Sigmoid colon (tissue), 7 donors: ENCODE measurements around the gene RPS6KA5. TPM values are rescaled to one million over a fixed set of nuclear protein-coding genes. Genes with fewer than 3 reads are reported as not detected.

ENCODE experiments used
- DNase-seq: peaks from one replicate; pipeline ENCODE4 v3.0.0-alpha.2; 2019
- H3K27ac ChIP-seq, 4 donors: fragments of 200-600 bp; sonication (generic); one replicate each; pipeline ENCODE4 v1.5.1; 2016 to 2019; ENCODE audit warnings: mild to moderate bottlenecking in 1 of 4
- H3K27me3 ChIP-seq, 3 donors: fragments of 200-600 bp; sonication (generic); one replicate each; pipeline ENCODE4 v1.5.1; 2019; ENCODE audit warnings: mild to moderate bottlenecking in 1 of 3
- H3K36me3 ChIP-seq, 4 donors: fragments of 200-600 bp; sonication (generic); one replicate each; pipeline ENCODE4 v1.5.1; 2016 to 2019
- H3K4me1 ChIP-seq, 4 donors: fragments of 200-600 bp; sonication (generic); one replicate each; pipeline ENCODE4 v1.5.1; 2017 to 2019
- H3K4me3 ChIP-seq, 4 donors: fragments of 200-600 bp; sonication (generic); one replicate each; pipeline ENCODE4 v1.5.1; 2017 to 2019; ENCODE audit warnings: mild to moderate bottlenecking in 2 of 4, moderate library complexity in 1 of 4
- H3K9me3 ChIP-seq, 4 donors: fragments of 200-600 bp in 3 of 4; sonication (generic) in 3 of 4; one replicate each; pipeline versions ENCODE4 v1.5.1 to v1.6.1; 2013 to 2019
- CTCF ChIP-seq, 4 experiments: fragments of 450-650 bp in 3 of 4; fragments of 200-600 bp in 1 of 4; IDR thresholded peaks; one replicate each; pipeline ENCODE4 v1.5.1; 2016 to 2019; ENCODE audit warnings: antibody characterized with exemption in 4 of 4, mild to moderate bottlenecking in 3 of 4, moderate library complexity in 2 of 4
- EP300 ChIP-seq, 4 donors: sonication (generic); formaldehyde crosslinking; IDR thresholded peaks; one replicate each; pipeline ENCODE4 v1.6.1; 2017; ENCODE audit warnings: antibody characterized with exemption in 4 of 4
- POLR2A ChIP-seq, 2 donors: fragments of 450-650 bp; IDR thresholded peaks; one replicate each; pipeline ENCODE4 v1.6.1; 2016; ENCODE audit warnings: antibody characterized with exemption in 2 of 2, mild to moderate bottlenecking in 2 of 2, moderate library complexity in 2 of 2
- POLR2AphosphoS5 ChIP-seq, 4 donors: sonication (generic); formaldehyde crosslinking; IDR thresholded peaks; one replicate each; pipeline ENCODE4 v1.6.1; 2017; ENCODE audit warnings: antibody characterized with exemption in 4 of 4
- WGBS, 2 donors: extraction: QIAGEN DNeasy Blood & Tissue Kit; methylation state at CpG; one replicate each; pipeline ENCODE4 v1.1.7; 2013; 5-methylcytosine and 5-hydroxymethylcytosine counted together
- intact Hi-C: fragments of 100-400 bp; cut with DNase I; formaldehyde crosslinking; loops from one replicate; pipeline ENCODE4 v1.15.1; 2023
- polyA plus RNA-seq, 3 donors: library from polyadenylated mRNA; stranded (reverse); fragments of 200-250 nt; gene quantifications; one replicate each; pipeline ENCODE4 v1.2.3, GENCODE V29; 2013
- total RNA-seq, 4 donors: library from RNA; depleted of rRNA; stranded (reverse); fragments of >200 nt; gene quantifications; one replicate each; pipeline ENCODE4 v1.1.0, GENCODE V29; 2016
- donor health status: healthy with polysubstance abuse.
- donor health status: Bipolar disorder and iron deficiency.
- donor health status: healthy.

The RPS6KA5 gene
- total and polyA plus RNA-seq, 7 donors, result 3.6 to 36.4 (median 18.2) TPM

- Histone ChIP-seq H3K27ac (peak overlapping the region in 2 of 4 donors; percentile 2 to 8), H3K9me3 (no peaks in the 10 kb centered on the region), H3K4me3 (no peak overlapping the region), H3K27me3 (no peaks in the 10 kb centered on the region), H3K4me1 (peaks cover 0 to 47% (median 26%) of the 10 kb centered on the region in 4 donors), H3K36me3 (no peaks in the 10 kb centered on the region)
- TF ChIP-seq EP300 (IDR thresholded peaks at IDR 0.05) (no peak), CTCF (IDR thresholded peaks at IDR 0.05) (no peak), POLR2A (IDR thresholded peaks at IDR 0.05) (no peak), POLR2AphosphoS5 (IDR thresholded peaks at IDR 0.05) (no peak)
- intact Hi-C loops, result loop anchor here (5.0 kb wide), 1 partner anchor 38 kb away; no protein-coding TSS in a partner anchor
- no peak for DNase-seq
- 95 to 98% methylated on average over 3 of the region's 3 CpGs for WGBS, 2 donors
Measured at GRCh38 chr14:91019673-91020072, 40.8 kb downstream of the RPS6KA5 start.

- no peak for DNase-seq
- Histone ChIP-seq H3K9me3 (no peaks in the 10 kb centered on the region), H3K4me1 (peaks cover 0 to 51% (median 29%) of the 10 kb centered on the region in 4 donors), H3K4me3 (no peak overlapping the region), H3K27ac (peak overlapping the region in 1 of 4 donors; percentile 29), H3K36me3 (no peaks in the 10 kb centered on the region), H3K27me3 (no peaks in the 10 kb centered on the region)
- intact Hi-C loops, result no loop called here
- TF ChIP-seq POLR2A (IDR thresholded peaks at IDR 0.05) (no peak), POLR2AphosphoS5 (IDR thresholded peaks at IDR 0.05) (no peak), EP300 (IDR thresholded peaks at IDR 0.05) (no peak), CTCF (IDR thresholded peaks at IDR 0.05) (no peak)
- WGBS, 2 donors, result 91 to 96% methylated on average over 5 of the region's 5 CpGs
Measured at GRCh38 chr14:91018481-91018880, 42.0 kb downstream of the RPS6KA5 start.

GRCh38 chr14:91016800-91017410 is 43.5 kb downstream of the RPS6KA5 start:
- Histone ChIP-seq H3K4me3 (no peak overlapping the region), H3K27ac (peak overlapping the region in 1 of 4 donors; percentile 29), H3K9me3 (no peaks in the 10 kb centered on the region), H3K27me3 (no peaks in the 10 kb centered on the region), H3K4me1 (peaks cover 0 to 52% (median 33%) of the 10 kb centered on the region in 4 donors), H3K36me3 (no peaks in the 10 kb centered on the region)
- no peak for TF ChIP-seq EP300 (IDR thresholded peaks at IDR 0.05)
- TF ChIP-seq CTCF (IDR thresholded peaks at IDR 0.05), result no peak
- TF ChIP-seq POLR2AphosphoS5 (IDR thresholded peaks at IDR 0.05), result no peak
- TF ChIP-seq POLR2A (IDR thresholded peaks at IDR 0.05), result no peak
- intact Hi-C loops, result no loop called here
- WGBS, 2 donors, result 95 to 97% methylated on average over 3 of the region's 3 CpGs
- DNase-seq, result no peak

- Histone ChIP-seq H3K27ac (peak overlapping the region; percentile 35 to 56 (median 48)), H3K4me1 (peaks cover 0 to 55% (median 37%) of the 10 kb centered on the region in 4 donors), H3K36me3 (no peaks in the 10 kb centered on the region), H3K4me3 (no peak overlapping the region), H3K9me3 (no peaks in the 10 kb centered on the region), H3K27me3 (no peaks in the 10 kb centered on the region)
- DNase-seq, result no peak
- intact Hi-C loops, result no loop called here
- TF ChIP-seq CTCF (IDR thresholded peaks at IDR 0.05), result no peak
- no peak for TF ChIP-seq EP300 (IDR thresholded peaks at IDR 0.05)
- TF ChIP-seq POLR2A (IDR thresholded peaks at IDR 0.05), result no peak
- no peak for TF ChIP-seq POLR2AphosphoS5 (IDR thresholded peaks at IDR 0.05)
- 17 to 48% methylated on average over 1 of the region's 1 CpG for WGBS, 2 donors
Measured at GRCh38 chr14:91015435-91015834, 45.0 kb downstream of the RPS6KA5 start.
